Immature natural killer cell (primary cell): ENCODE results near the gene TIMMDC1. TPM values are rescaled to one million over a fixed set of nuclear protein-coding genes. Genes with fewer than 3 reads are reported as not detected.

Source experiments
- DNase-seq, 3 donors: peaks; one replicate each; pipeline ENCODE4 v3.0.0; 2022; ENCODE audit warnings: mixed read lengths in 1 of 3
- H3K27ac Mint-ChIP-seq, 6 donors: one replicate each; pipeline ENCODE4 v1.8.0; 2020; ENCODE audit warnings: mixed read lengths in 6 of 6, mild to moderate bottlenecking in 5 of 6, inconsistent platforms in 4 of 6, moderate library complexity in 3 of 6
- H3K27me3 Mint-ChIP-seq, 3 donors: one replicate each; pipeline ENCODE4 v1.8.0; 2020 to 2021; ENCODE audit warnings: low read depth in 3 of 3, mild to moderate bottlenecking in 3 of 3, mixed read lengths in 3 of 3, moderate library complexity in 3 of 3, inconsistent platforms in 1 of 3
- H3K36me3 Mint-ChIP-seq, 3 donors: one replicate each; pipeline ENCODE4 v1.8.0; 2020; ENCODE audit warnings: mixed read lengths in 3 of 3, inconsistent platforms in 2 of 3, mild to moderate bottlenecking in 2 of 3
- H3K4me1 Mint-ChIP-seq, 2 donors: one replicate each; pipeline ENCODE4 v1.8.0; 2020; ENCODE audit warnings: inconsistent platforms in 2 of 2, mild to moderate bottlenecking in 2 of 2, mixed read lengths in 2 of 2, moderate library complexity in 1 of 2
- H3K4me3 Mint-ChIP-seq, 5 donors: one replicate each; pipeline ENCODE4 v1.8.0; 2020; ENCODE audit warnings: mild to moderate bottlenecking in 5 of 5, mixed read lengths in 5 of 5, inconsistent platforms in 3 of 5, moderate library complexity in 3 of 5
- H3K9me3 Mint-ChIP-seq, 6 donors: one replicate each; pipeline ENCODE4 v1.8.0; 2020; ENCODE audit warnings: mild to moderate bottlenecking in 6 of 6, mixed read lengths in 6 of 6, inconsistent platforms in 4 of 6, moderate library complexity in 3 of 6
- polyA plus RNA-seq, 3 donors: library from polyadenylated mRNA; unstranded; fragments of 300-500 nt; fragmentation: Illumina TruSeq; gene quantifications; one replicate each; pipeline ENCODE4 v1.2.3, GENCODE V29; 2021

TIMMDC1 gene
- polyA plus RNA-seq, 3 donors from 2014 or later: 54.3 to 78.4 (median 69.4) TPM

DNA sequence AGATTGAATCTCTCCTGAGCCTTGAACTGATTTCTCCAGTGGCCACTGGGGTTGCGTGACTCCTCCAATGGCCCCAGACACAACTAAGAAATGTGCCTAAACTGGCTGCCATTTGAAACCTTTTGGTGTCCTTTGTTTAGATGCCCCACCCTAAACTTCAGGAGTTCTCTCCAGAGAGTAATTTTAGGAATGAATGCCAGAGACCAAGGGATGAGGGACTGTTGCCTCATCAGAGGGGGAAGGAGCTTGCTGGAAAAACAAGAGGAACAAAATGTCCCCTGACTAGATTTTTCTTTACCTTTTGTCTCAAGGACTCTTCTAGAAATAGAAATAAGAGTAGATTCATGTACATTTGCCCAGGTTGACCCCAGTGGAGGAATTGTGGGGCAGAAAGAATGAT lies 72.9 kb downstream of the TIMMDC1 start:
- DNase-seq: no peak
- H3K9me3 Mint-ChIP-seq: no peaks in the 10 kb centered on the region
- no peak overlapping the region for H3K4me3 Mint-ChIP-seq
- no peaks in the 10 kb centered on the region for H3K4me1 Mint-ChIP-seq
- peaks cover 0 to 9% (median 2%) of the 10 kb centered on the region in 3 donors for H3K27me3 Mint-ChIP-seq
- H3K27ac Mint-ChIP-seq: no peak overlapping the region
- H3K36me3 Mint-ChIP-seq: no peaks in the 10 kb centered on the region

DNA sequence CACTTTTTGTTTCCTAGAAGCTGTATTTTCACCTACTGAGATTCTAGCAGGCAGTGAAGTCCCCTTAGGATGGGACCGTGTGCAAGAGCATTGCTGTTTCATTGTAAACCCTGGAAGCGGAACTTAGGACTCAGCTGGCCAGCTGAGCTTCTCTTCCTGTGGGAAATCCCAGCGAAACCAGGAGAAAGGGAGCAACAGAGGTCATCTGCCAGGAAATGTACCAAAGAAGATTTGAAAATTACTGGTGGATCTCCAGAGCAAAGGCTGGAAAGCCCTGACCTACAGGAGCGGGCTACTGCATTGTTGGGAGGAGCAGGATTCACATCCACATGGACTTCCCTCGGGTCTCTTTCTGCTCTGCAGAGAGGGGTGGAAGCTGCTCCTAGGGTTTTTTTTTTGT lies 73.3 kb downstream of the TIMMDC1 start:
- DNase-seq: no peak
- H3K27me3 Mint-ChIP-seq: peaks cover 0 to 9% (median 2%) of the 10 kb centered on the region in 3 donors
- H3K4me3 Mint-ChIP-seq: no peak overlapping the region
- no peak overlapping the region for H3K27ac Mint-ChIP-seq
- H3K36me3 Mint-ChIP-seq: no peaks in the 10 kb centered on the region
- no peaks in the 10 kb centered on the region for H3K9me3 Mint-ChIP-seq
- no peaks in the 10 kb centered on the region for H3K4me1 Mint-ChIP-seq

Other genes starting within 250 kb of the TIMMDC1 start
- gene ARHGAP31, start 204.2 kb upstream of the TIMMDC1 start, polyA plus RNA-seq: 1 to 10 TPM; 1.1 to 4.9 (median 2.8) TPM
- gene TMEM39A, start 34.9 kb upstream of the TIMMDC1 start, polyA plus RNA-seq: 10 to 100 TPM in 1 of 3 donors, 1 to 10 TPM in 2; 6.5 to 21.6 (median 8.7) TPM
- 10 to 100 TPM; 33.8 to 57.7 (median 41.1) TPM for gene POGLUT1, start 29.6 kb upstream of the TIMMDC1 start, polyA plus RNA-seq
- not detected for gene CD80, start 61.1 kb downstream of the TIMMDC1 start, polyA plus RNA-seq
- gene ADPRH, start 80.9 kb downstream of the TIMMDC1 start, polyA plus RNA-seq: 10 to 100 TPM in 1 of 3 donors, 1 to 10 TPM in 2; 7.5 to 13.9 (median 9.4) TPM
- not detected for gene PLA1A, start 99.3 kb downstream of the TIMMDC1 start, polyA plus RNA-seq
- 1 to 10 TPM in 1 of 3 donors, under 1 TPM in 1, not detected in 1; 0.50 to 3.6 TPM for gene POPDC2, start 162.0 kb downstream of the TIMMDC1 start, polyA plus RNA-seq
- gene COX17, start 178.9 kb downstream of the TIMMDC1 start, polyA plus RNA-seq: 100 to 1,000 TPM in 2 of 3 donors, 10 to 100 TPM in 1; 65.5 to 112 (median 102) TPM
- not detected for gene CFAP91, start 204.5 kb downstream of the TIMMDC1 start, polyA plus RNA-seq